HL-60 (cell line): ENCODE measurements around the gene NFAM1.

Experiments
- DNase-seq, 2 experiments: peaks; one replicate each; pipeline ENCODE4 v3.0.0-alpha.2; 2010 to 2020; ENCODE audit warnings: low read depth in 1 of 2, low spot score in 1 of 2
- H3K27ac ChIP-seq: fragments of 250-450 bp; sonication (Bioruptor Pico); replicated peaks from 2 replicates; pipeline ENCODE4 v1.5.1; 2020; ENCODE audit warnings: mild to moderate bottlenecking, moderate library complexity
- H3K27me3 ChIP-seq: fragments of 250-450 bp; sonication (Bioruptor Pico); 2 replicates; pipeline ENCODE4 v1.5.1; 2021; ENCODE audit warnings: mild to moderate bottlenecking, moderate library complexity; ENCODE audit not compliant: insufficient read depth, poor library complexity, severe bottlenecking
- H3K4me3 ChIP-seq: replicated peaks from 2 replicates; pipeline ENCODE4 v1.5.1; 2011; ENCODE audit warnings: mild to moderate bottlenecking, control low read depth, low read length; ENCODE audit not compliant: insufficient read depth
- GABPA ChIP-seq: IDR thresholded peaks from 2 replicates; pipeline ENCODE4 v1.6.1; 2012; ENCODE audit warnings: low read depth
- POLR2AphosphoS5 ChIP-seq: IDR thresholded peaks from 2 replicates; pipeline ENCODE4 v1.6.1; 2012; ENCODE audit warnings: low read depth
- REST ChIP-seq: IDR thresholded peaks from 2 replicates; pipeline ENCODE4 v1.6.1; 2012; ENCODE audit warnings: low read depth; ENCODE audit not compliant: insufficient replicate concordance
- SPI1 ChIP-seq: IDR thresholded peaks from 2 replicates; pipeline ENCODE4 v1.6.1; 2012; ENCODE audit warnings: low read depth, mild to moderate bottlenecking, borderline replicate concordance
- TF ChIP-seq, protein P1 (sequence below): IDR thresholded peaks from one replicate; pipeline ENCODE4 v1.5.1; 2011; ENCODE audit warnings: low read length, control low read depth, inconsistent platforms; ENCODE audit not compliant: insufficient read depth

The NFAM1 gene

GRCh38 chr22:42459287-42460063 is 27.3 kb upstream of the NFAM1 start:
- no peak for DNase-seq
- no peak overlapping the region for H3K27ac ChIP-seq
- TF ChIP-seq POLR2AphosphoS5 (no peak), REST (no peak), GABPA (no peak), SPI1 (no peak)
- TF ChIP-seq, protein P1, sequence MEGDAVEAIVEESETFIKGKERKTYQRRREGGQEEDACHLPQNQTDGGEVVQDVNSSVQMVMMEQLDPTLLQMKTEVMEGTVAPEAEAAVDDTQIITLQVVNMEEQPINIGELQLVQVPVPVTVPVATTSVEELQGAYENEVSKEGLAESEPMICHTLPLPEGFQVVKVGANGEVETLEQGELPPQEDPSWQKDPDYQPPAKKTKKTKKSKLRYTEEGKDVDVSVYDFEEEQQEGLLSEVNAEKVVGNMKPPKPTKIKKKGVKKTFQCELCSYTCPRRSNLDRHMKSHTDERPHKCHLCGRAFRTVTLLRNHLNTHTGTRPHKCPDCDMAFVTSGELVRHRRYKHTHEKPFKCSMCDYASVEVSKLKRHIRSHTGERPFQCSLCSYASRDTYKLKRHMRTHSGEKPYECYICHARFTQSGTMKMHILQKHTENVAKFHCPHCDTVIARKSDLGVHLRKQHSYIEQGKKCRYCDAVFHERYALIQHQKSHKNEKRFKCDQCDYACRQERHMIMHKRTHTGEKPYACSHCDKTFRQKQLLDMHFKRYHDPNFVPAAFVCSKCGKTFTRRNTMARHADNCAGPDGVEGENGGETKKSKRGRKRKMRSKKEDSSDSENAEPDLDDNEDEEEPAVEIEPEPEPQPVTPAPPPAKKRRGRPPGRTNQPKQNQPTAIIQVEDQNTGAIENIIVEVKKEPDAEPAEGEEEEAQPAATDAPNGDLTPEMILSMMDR: no peak
- H3K27me3 ChIP-seq: peaks cover 17% of the 10 kb centered on the region
- H3K4me3 ChIP-seq: no peak overlapping the region

- no peak overlapping the region for H3K4me3 ChIP-seq
- no peak for DNase-seq
- TF ChIP-seq SPI1: no peak
- TF ChIP-seq REST: no peak
- TF ChIP-seq, protein P1: no peak
- TF ChIP-seq POLR2AphosphoS5: no peak
- TF ChIP-seq GABPA: no peak
- H3K27me3 ChIP-seq: peaks cover 4% of the 10 kb centered on the region
- no peak overlapping the region for H3K27ac ChIP-seq
Observed at GRCh38 chr22:42452916-42453315, 20.7 kb upstream of the NFAM1 start.

DNA sequence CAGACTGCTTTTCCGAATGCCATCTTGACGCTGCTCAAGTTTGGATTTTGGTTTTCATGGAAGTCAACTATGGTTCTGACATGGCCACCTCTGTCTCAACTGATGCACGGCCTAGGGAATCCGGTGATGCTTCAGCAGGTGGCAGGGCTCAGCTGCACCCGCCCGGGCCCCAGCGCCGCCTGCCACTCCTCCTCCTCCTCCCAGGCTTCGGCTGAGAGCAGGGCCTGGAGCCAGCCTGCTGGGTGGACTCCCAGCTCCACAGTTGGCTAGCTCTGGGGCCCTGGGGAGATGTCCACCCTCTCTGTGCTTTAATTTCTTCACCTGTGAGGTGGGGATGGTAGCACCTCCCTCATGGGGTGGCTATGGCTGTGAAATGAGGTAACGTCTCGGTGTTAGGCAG is 20.3 kb upstream of the NFAM1 start:
- Histone ChIP-seq H3K27me3 (peaks cover 4% of the 10 kb centered on the region), H3K4me3 (no peak overlapping the region), H3K27ac (no peak overlapping the region)
- TF ChIP-seq, protein P1: no peak
- no peak for TF ChIP-seq SPI1
- TF ChIP-seq GABPA: no peak
- TF ChIP-seq POLR2AphosphoS5: no peak
- no peak for TF ChIP-seq REST
- DNase-seq: no peak
